ENCODE measurements around the gene EME2. TPM values are rescaled to one million over a fixed set of nuclear protein-coding genes. Genes with fewer than 3 reads are reported as not detected.

EME2 gene
- total and polyA plus RNA-seq, 11 donors = 3.4 to 12.9 (median 6.0) TPM

GRCh38 chr16:1817716-1818115 is 45.1 kb downstream of the EME2 start:
- DNase-seq = no peak
- H3K36me3 ChIP-seq = peaks cover 0 to 94% (median 75%) of the 10 kb centered on the region in 9 donors
- intact Hi-C loops (cut with DNase I) = no loop called here
- no peak overlapping the region for H3K4me3 ChIP-seq
- TF ChIP-seq POLR2A (IDR thresholded peaks at IDR 0.05) (no peak), CTCF (IDR thresholded peaks at IDR 0.05) (no peak)
- H3K27ac ChIP-seq = no peak overlapping the region
- no peak for ATAC-seq
- H3K9me3 ChIP-seq = no peaks in the 10 kb centered on the region
- peaks cover 0 to 5% (median 0%) of the 10 kb centered on the region in 12 donors for H3K4me1 ChIP-seq
- no peaks in the 10 kb centered on the region for H3K27me3 ChIP-seq
- 87 to 93% (median 93%) methylated on average over 13 to 17 of the region's 17 CpGs for WGBS, 4 donors

- H3K27me3 ChIP-seq = no peaks in the 10 kb centered on the region
- DNase-seq (no peak), ATAC-seq (no peak)
- 93 to 95% (median 95%) methylated on average over 15 to 27 of the region's 27 CpGs for WGBS, 4 donors
- intact Hi-C loops (cut with DNase I) = no loop called here
- H3K36me3 ChIP-seq = peaks cover 0 to 93% (median 76%) of the 10 kb centered on the region in 9 donors
- H3K27ac ChIP-seq = no peak overlapping the region
- H3K4me3 ChIP-seq = no peak overlapping the region
- H3K9me3 ChIP-seq = no peaks in the 10 kb centered on the region
- peaks cover 0 to 2% (median 0%) of the 10 kb centered on the region in 12 donors for H3K4me1 ChIP-seq
- TF ChIP-seq CTCF (IDR thresholded peaks at IDR 0.05) (no peak), POLR2A (IDR thresholded peaks at IDR 0.05) (no peak)
Observed at GRCh38 chr16:1818204-1818872, 45.7 kb downstream of the EME2 start.

DNA sequence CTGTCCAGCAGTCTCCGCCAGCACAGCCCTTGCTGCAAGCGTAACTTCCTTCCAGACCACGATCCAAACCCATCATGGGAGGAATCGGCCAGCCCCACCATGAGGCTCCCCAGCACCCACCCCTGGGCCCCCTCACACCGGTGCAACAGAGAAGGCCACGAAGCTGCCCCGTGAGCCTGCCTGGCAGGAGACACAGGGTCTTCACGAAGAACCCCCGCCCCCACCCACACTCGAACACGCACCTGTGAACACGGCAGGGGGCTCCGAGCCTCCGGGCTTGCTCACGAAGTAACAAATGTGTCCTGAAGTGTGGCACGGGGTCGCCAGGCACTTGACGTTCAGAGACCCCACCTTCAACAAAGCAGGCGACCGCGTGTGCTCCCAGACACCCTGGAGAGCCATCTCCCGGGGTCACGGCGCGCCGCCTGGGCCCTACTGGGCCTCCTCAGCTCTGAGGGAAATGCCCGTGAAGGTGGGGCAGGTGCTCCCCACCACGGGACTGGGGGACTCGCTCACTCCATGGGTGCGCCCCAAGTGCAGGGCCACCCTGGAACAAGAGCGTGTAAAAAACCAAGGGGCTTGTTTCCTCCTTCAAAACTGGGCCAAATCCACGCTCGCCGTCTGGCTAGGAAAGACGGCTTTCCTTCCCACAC is 46.4 kb downstream of the EME2 start:
- Histone ChIP-seq H3K27ac (no peak overlapping the region), H3K36me3 (peaks cover 0 to 87% (median 76%) of the 10 kb centered on the region in 9 donors), H3K4me3 (no peak overlapping the region), H3K4me1 (peaks cover 0 to 8% (median 4%) of the 10 kb centered on the region in 12 donors), H3K9me3 (no peaks in the 10 kb centered on the region), H3K27me3 (no peaks in the 10 kb centered on the region)
- intact Hi-C loops (cut with DNase I) = no loop called here
- ATAC-seq (no peak), DNase-seq (no peak)
- TF ChIP-seq POLR2A (IDR thresholded peaks at IDR 0.05) (no peak), CTCF (IDR thresholded peaks at IDR 0.05) (no peak)
- WGBS, 4 donors = 92 to 96% (median 94%) methylated on average over 13 to 35 of the region's 35 CpGs

- no peaks in the 10 kb centered on the region for H3K9me3 ChIP-seq
- H3K27me3 ChIP-seq = no peaks in the 10 kb centered on the region
- intact Hi-C loops (cut with DNase I) = no loop called here
- TF ChIP-seq POLR2A (IDR thresholded peaks at IDR 0.05) (no peak), CTCF (IDR thresholded peaks at IDR 0.05) (no peak)
- DNase-seq (no peak), ATAC-seq (no peak)
- peaks cover 0 to 81% (median 74%) of the 10 kb centered on the region in 9 donors for H3K36me3 ChIP-seq
- H3K27ac ChIP-seq = no peak overlapping the region
- H3K4me1 ChIP-seq = peaks cover 0 to 14% (median 10%) of the 10 kb centered on the region in 12 donors
- 92 to 96% (median 94%) methylated on average over 15 of the region's 15 CpGs for WGBS, 4 donors
- H3K4me3 ChIP-seq = no peak overlapping the region
Observed at GRCh38 chr16:1819611-1820010, 47.0 kb downstream of the EME2 start.

Data from heart left ventricle (tissue), 16 donors.